Cardiac septum (tissue), 1 donor: ENCODE measurements around the gene POLD1. TPM values are rescaled to one million over a fixed set of nuclear protein-coding genes. Genes with fewer than 3 reads are reported as not detected.
"Not testable (repeated sequence)": the region's sequence is repeated elsewhere in the genome, so short reads cannot be mapped to it uniquely, and the experiment has no call there.

Experiments
- DNase-seq: peaks from one replicate; pipeline ENCODE4 v3.0.0-alpha.2; 2020; ENCODE audit warnings: low spot score
- intact Hi-C: fragments of 100-400 bp; cut with DNase I; formaldehyde crosslinking; loops from one replicate; pipeline ENCODE4 v1.14.0; 2022
- total RNA-seq: library from RNA; stranded (reverse); fragmentation: NEBNext Ultra II Directional; extraction: Animal tissue kit (Norgen Biotek cat#: 25700); gene quantifications from one replicate; pipeline ENCODE4 v1.2.1, GENCODE V29; 2021
- donor health status: DM: no; HTN: no; CAD: no.

POLD1 gene
- total RNA-seq, 1 donor from 2014 or later = 8.0 TPM

DNA sequence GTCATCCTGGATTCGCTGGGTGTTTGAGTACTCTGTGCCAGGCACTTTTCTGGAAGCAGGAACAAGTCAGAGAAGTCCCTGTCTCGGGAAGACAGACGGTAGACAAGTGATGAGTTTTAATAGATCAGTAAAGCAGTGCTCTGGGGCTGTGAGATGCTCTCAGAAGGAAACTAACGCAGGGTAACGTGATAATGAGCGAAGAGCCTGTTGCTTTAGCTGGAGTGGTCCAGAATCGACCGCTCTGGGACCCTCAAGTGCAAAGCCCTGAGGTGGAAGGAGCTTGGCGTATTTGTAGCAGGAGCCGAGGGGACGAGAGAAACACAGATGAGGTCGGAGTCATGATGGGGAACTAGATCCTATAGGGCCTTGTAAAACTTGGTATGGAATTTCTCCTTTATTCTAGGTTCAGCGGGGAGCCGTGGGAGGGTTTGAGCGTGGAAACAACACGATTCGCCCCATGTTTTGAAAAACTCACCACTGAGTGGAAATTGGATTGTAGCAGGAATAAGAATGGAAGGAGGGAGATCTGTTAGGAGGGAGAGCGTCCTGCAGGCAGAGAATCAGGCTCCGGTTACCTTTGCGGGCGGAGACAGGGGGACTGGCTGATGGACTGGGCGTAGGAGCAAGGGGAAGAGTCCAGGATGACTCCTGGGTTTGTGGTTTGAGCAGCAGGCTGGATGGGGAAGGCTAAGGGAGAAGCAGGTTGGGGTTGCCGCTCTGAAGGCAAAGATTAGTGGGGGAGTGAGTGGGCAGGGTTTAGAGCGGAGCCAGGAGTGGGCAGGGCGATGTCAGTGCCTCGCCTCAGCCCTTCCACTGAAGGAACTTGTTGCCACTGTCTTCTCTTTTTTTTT is 763 bp downstream of the POLD1 start:
- no peak for DNase-seq
- intact Hi-C loops = loop anchor here (1.0 kb wide), 1 partner anchor 126 kb away; the partner anchor contains the start of gene JOSD2

DNA sequence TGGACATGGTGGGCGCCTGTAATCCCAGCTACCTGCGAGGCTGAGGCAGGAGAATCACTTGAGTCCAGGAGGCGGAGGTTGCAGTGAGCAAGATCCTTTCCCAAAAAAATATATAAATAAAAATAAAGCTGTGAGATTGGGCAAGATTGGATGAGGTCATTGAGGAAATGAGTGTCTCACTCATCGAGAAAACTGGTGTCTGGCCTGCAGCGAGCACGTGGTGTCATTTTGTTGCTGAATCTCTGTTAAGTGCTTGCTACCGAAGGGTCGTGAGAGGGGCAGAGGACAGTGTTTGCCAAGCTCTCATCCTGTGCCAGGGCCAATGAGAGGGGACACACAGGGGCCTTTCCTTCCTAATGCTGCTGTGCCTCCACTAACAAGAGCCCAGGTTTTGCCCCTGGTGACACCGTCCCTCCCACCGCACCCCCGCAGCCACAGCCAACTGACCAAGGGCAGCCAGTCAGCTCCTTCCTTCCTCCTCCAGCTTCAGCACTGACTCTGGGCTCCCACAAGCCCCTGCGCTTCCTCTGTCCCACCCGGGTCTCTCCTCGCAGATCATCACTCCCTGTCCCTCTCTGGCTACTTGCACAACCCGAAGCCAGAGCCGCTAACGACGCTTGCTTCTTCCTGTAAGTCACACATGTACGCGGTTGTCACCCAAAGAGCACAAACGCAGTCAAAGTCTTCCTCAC is 3.2 kb downstream of the POLD1 start:
- DNase-seq = no peak
- intact Hi-C loops = no loop called here

DNA sequence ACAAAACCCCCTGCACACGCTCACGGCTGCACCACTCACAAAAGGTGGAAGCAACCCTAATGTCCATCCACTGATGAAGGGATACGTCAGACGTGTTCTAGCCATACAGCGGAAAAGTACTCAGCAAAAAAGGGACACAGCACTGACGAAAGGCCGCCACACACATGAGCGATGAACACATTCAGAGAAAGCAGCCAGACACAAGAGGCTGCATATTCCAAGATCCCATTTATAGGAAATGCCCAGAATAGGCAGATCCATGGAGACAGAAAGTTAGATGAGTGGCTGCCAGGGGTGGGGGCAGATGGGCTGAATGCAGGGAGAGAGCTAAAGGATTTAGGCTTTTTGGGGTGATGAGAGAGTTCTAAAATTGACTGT is 3.7 kb downstream of the POLD1 start:
- intact Hi-C loops = no loop called here
- DNase-seq = no peak

DNA sequence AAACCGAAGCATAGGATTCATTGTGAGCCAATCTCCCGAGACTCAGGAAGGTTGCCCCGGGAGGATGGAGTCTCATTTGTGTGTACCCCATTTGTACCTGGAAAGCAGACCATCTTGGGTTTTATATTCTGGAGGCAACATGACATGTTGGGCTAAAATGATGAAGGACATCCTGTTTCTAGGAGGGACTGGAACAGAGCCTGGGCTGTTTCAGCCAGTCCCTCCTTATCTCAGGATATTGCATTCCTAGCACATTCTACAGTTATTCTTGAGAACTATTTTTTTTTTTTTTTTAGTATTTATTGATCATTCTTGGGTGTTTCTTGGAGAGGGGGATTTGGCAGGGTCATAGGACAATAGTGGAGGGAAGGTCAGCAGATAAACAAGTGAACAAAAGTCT is 6.1 kb downstream of the POLD1 start:
- intact Hi-C loops = not testable (repeated sequence)

DNA sequence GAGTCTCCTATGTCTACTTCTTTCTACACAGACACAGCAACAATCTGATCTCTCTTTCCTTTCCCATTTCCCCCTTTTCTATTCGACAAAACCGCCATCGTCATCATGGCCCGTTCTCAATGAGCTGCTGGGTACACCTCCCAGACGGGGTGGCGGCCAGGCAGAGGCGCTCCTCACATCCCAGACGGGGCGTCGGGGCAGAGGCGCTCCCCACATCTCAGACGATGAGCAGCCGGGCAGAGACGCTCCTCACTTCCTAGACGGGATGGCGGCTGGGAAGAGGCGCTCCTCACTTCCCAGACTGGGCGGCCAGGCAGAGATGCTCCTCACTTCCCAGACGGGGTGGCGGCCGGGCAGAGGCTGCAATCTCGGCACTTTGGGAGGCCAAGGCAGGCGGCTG is 6.8 kb downstream of the POLD1 start:
- intact Hi-C loops, DNase-seq: not testable (repeated sequence)

More for the DNA sequence above, 6.1 kb downstream of the POLD1 start:
- not testable (repeated sequence) for DNase-seq

DNA sequence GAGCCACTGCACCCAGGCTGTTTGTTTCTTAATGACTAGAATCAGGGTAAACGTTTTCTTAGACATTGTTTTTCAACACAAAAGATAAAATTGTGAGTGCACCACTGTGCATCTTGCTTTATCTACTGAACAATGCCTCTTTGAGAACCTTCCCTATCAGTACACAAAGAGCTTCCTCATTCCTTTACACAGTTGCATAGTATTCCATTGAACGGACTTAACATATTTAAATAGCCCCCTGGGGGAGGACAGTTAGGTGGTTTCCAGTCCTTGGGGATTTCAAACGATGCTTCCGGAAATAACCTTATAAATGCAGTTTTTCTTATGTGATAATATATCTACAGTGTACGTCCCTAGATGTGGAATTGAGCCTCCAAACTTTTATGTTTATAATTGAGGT is 8.6 kb downstream of the POLD1 start:
- no peak for DNase-seq
- intact Hi-C loops = no loop called here

DNA sequence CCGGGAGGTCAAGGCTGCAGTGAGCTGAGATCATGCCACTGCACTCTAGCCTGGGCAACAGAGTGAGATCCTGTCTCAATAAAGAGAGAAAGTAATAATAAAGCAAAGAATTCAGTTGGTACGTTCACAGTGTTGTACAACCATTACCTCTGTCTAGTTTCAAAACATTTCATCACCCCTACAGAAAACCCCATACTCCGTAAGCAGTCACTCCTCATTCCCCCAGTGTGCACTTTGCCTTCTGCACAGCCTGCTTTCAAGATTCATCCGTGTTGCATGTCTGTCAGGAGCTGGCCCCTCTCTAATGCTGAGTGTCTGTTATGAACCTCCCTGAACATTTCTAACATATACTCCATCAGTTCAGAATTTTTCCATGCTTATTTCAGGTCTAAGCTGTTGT is 9.4 kb downstream of the POLD1 start:
- intact Hi-C loops = no loop called here
- no peak for DNase-seq

DNA sequence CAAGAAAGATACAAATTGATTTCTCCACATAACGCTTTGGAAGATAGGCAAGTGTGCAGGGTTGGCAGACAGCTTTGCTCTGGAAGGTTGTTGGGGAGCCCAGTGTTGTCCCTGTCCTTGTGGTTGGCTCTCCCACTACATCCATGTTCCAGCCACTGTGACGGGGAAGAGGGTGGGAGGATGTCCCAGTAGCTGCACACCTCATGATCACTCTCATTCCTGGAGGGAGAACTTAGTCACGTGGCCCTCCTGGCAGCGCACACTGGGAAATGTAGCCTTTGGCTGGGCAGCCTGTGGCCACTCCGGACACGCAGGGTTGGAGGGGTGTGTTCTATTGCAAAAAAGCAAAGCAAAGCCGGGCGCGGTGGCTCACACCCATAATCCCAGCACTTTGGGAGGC is 9.9 kb downstream of the POLD1 start:
- intact Hi-C loops = no loop called here
- no peak for DNase-seq

DNA sequence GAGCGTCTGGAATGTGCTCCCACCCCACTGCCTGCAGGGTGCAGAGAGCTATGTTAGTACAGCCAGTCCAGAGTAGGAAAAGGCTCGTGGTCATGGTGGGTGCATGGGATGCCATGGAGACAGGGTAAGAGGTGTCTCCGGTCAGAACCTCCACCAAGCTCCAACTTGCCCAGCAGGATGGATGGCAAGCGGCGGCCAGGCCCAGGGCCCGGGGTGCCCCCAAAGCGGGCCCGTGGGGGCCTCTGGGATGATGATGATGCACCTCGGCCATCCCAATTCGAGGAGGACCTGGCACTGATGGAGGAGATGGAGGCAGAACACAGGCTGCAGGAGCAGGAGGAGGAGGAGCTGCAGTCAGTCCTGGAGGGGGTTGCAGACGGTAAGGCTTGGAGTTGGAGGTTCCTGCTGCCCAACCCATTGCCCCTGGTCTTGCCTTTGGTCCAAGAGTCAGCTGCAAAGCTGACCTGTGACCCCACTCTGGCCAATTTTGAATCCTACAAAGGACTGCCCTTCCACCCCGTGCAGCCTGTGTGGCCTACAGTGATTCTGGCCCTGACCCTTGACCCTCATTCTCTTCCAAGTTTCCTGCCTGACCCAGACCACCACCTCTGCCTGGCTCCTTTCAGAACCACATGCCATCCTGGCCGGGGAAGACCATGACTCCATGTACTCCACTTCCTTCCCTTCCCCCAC is 14.7 kb downstream of the POLD1 start:
- intact Hi-C loops = no loop called here

DNA sequence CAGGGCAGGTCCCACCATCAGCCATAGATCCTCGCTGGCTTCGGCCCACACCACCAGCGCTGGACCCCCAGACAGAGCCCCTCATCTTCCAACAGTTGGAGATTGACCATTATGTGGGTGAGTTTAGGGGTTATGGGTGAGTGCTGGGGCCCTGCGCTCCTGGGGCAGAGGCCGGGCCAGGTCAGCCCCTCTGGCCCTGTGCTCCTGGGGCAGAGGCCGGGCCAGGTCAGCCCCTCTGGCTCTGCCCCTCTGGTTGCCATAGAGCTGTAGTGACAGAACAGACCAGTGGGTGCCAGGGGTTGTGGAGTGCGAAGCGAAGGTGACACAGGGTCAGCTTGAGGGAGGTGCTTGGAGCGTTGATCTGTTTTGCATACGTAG is 15.2 kb downstream of the POLD1 start:
- no peak for DNase-seq
- intact Hi-C loops = no loop called here

More for the DNA sequence above, 14.7 kb downstream of the POLD1 start:
- DNase-seq = no peak

DNA sequence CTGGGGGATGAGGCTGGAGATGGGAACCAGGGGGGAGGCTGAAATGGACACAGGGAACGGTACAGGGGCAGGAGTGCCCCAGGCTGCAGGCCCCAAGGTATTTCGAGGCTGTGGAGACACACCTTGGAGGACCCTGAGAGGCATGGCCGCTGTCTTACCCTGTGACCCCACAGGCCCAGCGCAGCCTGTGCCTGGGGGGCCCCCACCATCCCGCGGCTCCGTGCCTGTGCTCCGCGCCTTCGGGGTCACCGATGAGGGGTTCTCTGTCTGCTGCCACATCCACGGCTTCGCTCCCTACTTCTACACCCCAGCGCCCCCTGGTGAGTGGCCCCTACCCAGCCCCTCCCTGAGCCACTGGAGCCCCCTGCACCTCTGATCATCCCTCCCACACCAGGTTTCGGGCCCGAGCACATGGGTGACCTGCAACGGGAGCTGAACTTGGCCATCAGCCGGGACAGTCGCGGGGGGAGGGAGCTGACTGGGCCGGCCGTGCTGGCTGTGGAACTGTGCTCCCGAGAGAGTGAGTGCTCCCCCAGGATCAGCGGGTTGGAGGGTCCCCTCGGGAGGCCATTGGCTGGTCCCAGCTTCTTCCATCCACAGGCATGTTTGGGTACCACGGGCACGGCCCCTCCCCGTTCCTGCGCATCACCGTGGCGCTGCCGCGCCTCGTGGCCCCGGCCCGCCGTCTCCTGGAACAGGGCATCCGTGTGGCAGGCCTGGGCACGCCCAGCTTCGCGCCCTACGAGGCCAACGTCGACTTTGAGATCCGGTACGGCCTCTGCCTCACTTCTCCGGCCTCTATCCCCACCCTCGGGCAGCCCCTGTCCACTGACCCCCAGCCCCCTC is 17.7 kb downstream of the POLD1 start:
- intact Hi-C loops = no loop called here
- no peak for DNase-seq

DNA sequence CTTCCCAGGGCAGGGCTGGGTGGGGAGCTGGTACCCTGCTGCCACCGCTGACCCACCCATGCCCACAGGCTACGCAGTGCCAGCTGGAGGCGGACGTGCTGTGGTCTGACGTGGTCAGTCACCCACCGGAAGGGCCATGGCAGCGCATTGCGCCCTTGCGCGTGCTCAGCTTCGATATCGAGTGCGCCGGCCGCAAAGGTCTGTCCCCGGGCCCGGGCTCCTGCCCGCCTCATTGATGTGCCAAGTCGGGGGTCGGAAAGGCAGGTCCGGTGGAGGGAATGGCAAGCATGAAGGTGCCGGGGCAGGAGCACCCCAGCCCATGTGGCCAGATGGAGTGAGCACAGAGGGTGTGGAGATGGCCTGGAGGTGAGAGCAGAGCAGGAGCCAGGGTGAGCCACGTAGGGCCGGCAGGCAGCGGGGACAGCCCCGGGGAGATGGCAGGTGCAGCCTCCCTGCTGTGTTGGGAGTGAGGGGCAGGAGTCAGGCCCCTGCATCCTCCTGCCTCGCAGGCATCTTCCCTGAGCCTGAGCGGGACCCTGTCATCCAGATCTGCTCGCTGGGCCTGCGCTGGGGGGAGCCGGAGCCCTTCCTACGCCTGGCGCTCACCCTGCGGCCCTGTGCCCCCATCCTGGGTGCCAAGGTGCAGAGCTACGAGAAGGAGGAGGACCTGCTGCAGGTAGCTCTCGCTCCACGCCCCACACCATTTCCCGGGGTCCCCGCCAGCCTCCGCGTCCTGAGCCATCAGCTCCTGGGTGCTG is 18.6 kb downstream of the POLD1 start:
- intact Hi-C loops = no loop called here

DNA sequence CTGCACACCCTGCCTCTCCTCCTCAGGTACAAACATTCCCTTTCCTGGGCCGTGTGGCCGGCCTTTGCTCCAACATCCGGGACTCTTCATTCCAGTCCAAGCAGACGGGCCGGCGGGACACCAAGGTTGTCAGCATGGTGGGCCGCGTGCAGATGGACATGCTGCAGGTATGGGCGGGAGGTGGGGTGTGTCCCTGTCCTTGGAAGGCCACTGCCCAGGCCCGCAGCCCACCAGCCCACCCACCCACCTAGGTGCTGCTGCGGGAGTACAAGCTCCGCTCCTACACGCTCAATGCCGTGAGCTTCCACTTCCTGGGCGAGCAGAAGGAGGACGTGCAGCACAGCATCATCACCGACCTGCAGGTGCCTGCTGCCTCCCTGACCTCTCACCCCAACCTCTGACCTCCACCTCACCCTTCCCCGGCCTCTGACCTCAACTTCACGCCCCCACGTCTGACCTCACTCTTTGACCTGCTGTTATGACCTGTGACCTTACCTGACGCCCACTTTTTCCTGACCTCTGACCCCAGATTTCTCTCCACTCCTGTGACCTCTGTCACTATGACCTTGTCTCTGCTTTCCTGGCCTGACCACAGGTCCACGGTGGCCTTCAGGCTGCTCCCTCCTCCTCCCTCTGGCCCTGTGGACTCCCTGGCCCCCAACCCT is 22.1 kb downstream of the POLD1 start:
- DNase-seq = no peak

More for the DNA sequence above, 18.6 kb downstream of the POLD1 start:
- no peak for DNase-seq

DNA sequence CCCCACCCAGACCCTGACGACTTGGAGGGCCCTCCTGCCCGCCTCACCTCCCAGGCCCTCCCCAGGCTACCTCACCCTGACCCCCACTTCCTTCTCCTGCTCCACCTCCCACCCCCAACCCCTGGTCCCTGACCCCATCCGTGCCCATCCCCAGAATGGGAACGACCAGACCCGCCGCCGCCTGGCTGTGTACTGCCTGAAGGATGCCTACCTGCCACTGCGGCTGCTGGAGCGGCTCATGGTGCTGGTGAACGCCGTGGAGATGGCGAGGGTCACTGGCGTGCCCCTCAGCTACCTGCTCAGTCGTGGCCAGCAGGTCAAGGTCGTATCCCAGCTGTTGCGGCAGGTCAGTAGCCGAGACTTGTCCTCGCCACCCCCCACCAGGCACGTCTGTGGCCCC is 22.7 kb downstream of the POLD1 start:
- DNase-seq = no peak
- intact Hi-C loops = no loop called here

More for the DNA sequence above, 22.1 kb downstream of the POLD1 start:
- intact Hi-C loops = no loop called here

DNA sequence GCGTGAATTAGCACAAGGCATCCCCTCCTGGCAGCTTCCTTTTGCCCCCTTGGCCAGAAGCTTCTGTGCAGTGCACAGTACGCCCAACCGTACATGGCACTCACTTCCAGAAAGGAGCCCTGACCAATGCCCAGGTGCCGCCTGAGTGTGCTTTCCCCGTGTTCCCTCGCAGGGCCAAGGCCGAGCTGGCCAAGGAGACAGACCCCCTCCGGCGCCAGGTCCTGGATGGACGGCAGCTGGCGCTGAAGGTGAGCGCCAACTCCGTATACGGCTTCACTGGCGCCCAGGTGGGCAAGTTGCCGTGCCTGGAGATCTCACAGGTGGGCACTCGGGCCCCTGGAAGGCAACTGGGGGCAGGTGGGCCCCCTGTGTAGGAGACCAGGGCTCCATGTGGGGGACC is 25.2 kb downstream of the POLD1 start:
- intact Hi-C loops = no loop called here
- DNase-seq = no peak

DNA sequence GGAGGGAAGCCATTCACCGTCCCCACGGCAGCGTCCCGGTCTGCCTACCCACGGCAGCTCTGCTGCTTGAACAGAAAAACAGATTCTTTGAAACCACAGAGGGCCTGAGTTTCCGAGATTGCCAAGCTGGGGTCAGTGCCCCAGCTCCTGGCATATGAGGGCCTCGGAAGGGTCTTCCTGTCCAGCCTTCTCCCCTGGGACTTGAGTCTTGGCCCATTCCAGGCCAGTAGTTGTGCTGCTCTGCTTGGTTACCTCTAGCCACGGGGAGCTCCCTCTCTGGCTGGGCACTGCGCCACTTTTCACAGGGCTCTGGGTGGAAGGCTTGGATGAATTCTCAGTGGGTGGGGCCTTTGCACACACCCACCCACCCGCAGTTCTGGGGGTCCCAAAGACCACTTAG is 26.0 kb downstream of the POLD1 start:
- no peak for DNase-seq
- intact Hi-C loops = no loop called here

DNA sequence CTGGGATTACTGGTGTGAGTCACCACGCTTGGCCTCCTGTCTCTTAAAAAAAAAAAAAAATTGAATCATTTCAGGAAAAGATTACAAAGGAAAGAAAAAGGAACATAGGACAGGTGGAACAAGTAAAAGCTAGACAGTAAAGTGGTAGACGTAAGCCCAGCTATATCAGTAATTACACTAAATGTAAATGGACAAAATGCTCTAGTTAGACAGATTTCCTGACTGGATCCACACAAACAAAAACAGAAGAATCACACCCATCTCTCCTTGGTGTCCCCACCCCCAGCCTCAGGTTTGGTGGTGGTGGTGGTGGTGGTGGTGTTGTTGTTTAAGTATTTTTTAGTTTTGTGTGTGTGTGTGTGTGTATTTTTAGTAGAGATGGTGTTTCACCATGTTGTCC is 28.3 kb downstream of the POLD1 start:
- intact Hi-C loops = no loop called here
- no peak for DNase-seq

DNA sequence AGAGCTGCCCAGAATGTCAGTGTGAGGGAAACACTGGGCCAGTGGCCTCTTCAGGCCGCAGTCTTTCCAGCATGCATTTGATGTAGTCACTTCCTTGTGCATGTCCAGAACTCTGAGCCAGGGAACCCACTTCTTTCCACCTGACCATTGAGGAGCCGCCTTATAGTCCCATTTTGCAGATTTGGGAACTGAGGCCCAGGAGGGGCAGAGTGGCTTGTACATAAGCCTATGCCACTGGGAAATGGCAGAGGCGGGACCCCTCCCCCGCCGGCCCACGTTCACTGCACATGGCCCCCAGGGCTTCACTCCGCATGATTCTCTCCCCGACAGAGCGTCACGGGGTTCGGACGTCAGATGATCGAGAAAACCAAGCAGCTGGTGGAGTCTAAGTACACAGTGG is 28.9 kb downstream of the POLD1 start:
- DNase-seq = no peak
- intact Hi-C loops = no loop called here
